ENCODE measurements around the gene TMEM184A.

Gene TMEM184A

DNA sequence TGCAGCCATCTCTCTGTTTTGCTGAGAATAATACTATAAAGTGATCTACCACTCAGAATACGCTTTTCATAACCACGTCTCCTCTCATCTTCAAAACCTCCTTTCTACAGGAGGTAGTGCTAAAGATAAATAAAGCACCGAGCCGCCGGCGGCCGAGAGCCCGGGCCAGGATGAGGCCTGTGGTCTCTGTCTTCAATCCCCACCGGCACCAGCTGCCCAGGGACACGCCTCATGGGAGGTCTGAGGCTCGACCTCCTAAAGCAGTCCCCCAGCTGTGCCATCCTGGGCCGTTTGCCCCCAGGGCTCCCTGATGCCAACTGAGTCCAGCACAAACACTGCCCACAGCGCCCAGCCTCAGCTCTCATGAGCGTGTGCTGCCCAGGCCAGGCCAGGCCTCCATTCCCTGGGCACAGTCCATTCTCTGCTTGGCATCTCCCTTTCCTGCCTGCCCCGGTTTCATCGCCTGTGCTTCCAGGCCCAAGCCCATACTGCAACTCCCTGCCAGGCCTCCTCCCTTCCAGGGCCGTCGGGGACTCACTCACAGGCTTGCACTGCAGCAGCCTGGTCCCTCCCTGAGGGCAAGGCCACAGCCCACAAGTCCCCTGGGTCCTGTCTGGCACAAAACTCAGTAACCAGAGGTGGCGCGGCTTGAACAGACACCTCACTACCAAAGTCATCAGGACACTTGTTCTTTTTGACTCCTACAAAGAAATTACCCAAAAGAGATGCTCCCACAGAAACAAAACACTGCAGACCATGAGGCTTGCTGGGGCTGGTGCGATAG is 54.3 kb downstream of the TMEM184A start:
- DNase-seq (ENCODE audit: low read depth, low spot score): no peak

DNA sequence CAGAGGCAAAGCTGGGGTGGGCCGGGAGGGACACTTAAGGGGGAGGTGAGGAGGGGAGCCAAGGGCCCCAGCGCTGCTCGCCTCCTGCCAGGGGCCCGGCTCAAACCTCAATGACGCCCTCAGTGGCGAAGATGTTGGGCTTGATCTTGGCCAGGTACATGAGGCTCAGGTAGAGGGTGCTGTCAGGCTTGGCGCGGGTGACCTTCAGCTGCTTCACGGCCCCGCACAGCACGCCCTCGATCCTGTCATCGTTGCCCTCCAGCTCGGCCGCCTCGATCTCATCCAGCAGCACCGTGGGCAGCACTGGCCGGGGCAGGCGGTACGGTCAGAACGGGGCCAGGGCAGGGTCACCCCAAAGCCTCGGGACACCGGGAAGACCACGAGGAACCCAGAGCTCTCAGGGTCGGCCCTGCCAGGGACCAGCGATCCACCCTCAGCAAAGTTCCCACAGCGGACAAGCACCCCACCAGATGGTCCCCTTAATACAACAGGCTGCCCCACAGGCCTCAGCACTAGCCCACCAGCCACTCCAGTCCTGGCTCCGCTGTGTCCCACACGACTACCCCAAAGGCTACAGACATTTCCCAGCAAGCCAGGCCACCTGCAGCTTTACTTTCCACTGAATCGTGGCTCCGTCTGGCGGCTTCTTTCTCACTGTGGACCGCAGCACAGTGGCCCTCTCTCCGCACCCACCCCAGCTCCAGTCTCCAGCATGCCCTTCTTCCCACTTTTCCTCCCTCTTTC is 55.8 kb downstream of the TMEM184A start:
- DNase-seq (ENCODE audit: low read depth, low spot score): no peak

DNA sequence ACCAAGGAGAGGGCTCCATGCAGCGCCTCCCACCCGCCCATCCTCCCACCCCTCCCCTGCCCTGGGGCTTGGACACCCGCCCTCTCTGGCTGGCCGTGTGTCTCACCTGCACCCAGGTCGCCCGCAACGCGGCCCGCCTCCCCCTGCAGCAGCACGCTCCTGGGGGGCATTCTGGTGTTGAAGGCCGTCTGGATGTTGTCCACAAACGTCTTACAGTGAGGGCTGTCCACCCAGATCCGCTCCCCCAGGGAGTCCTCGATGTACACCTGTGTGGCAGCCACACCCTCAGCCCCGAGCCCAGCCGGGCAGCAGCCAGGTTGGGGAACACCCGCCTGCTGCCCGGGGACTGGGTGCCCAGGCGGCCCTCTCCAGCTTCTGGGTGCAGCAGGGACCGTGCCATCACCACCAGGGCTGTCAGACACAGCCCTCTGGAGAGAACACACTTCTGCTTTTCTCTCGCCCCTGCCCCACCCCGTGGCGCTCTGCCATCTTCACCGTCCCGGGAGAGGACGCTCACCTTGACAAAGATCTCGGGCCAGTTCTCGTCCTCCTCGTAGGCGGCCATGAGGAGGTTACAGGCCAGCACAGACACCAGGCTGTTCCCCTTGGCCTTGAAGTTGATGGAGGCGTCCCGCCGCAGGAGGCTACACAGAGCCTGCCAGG is 56.5 kb downstream of the TMEM184A start:
- no peak for DNase-seq (ENCODE audit: low read depth, low spot score)

DNA sequence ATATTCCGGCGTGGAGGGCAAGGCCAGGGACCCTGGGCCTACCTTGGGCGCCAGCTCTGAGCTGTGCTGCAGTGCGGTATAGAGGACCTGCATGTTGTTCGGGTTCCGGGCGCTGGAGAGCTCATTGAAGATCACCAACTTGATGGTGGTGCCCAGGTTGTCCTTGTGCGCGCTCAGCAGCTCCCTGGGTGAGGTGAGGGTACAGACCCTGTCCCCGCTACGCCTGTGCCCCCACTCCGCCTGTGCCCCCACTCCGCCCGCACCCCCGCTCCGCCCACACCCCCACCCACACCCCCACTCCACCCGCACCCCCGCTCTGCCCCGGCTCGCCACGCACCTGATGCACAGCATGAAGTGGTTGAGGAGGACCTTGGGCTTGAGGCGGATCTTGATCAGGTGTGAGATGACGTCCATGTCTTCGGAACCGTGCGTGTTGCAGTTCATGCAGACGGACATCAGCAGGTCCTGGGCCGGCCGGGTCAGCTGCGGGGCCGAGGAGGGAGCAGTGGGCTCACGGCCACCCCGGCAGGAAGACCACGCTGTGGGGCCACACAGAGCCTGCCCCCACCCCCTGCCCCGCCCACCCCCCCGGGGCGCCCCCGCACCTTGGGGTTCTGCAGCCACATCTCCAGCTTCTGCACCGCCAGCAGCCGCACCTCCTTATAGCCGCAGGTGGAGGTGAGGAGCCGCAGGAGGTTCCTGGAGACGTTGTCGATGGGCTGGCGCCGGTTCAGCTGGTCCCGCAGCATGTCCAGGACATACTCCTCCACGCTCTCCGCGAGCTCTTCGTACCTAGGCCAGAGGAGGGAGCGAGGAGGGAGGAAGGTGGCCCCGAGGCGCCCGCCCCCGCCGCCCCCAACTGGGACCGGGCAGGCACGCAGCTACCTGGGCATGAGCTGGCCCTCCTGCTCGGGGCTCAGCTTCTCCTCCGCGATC is 57.4 kb downstream of the TMEM184A start:
- DNase-seq (ENCODE audit: low read depth, low spot score): no peak

DNA sequence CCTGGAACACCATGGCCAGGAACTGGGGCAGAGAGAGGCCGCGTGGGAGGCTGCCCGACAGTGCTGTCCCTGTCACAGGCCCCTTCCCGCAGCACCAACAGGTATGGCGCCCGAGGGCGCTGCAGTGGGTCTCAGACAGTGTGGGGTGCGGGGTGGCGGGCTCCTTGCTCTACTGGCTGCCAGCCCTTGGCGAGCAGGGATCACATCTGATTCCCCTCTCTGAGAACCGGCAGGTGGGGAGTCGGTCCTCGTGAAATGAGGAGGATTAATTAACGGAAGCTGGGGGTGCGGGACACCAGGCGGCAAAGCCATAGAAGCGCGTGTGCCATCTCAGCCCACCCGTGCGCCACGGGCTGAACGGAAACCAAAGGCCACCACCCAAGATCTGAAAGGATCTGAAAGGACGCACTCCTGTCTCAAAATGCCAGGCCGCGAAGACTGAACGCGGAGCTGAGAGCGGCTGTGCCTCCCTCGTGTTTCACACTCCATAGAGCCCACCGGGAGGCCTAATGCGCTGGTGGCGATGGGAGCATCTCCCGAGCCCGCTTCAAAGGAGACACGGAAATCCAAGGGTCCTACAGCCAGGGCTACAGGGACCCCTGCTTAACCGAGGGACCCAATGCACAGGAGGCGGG is 58.6 kb downstream of the TMEM184A start:
- no peak for DNase-seq (ENCODE audit: low read depth, low spot score)

DNA sequence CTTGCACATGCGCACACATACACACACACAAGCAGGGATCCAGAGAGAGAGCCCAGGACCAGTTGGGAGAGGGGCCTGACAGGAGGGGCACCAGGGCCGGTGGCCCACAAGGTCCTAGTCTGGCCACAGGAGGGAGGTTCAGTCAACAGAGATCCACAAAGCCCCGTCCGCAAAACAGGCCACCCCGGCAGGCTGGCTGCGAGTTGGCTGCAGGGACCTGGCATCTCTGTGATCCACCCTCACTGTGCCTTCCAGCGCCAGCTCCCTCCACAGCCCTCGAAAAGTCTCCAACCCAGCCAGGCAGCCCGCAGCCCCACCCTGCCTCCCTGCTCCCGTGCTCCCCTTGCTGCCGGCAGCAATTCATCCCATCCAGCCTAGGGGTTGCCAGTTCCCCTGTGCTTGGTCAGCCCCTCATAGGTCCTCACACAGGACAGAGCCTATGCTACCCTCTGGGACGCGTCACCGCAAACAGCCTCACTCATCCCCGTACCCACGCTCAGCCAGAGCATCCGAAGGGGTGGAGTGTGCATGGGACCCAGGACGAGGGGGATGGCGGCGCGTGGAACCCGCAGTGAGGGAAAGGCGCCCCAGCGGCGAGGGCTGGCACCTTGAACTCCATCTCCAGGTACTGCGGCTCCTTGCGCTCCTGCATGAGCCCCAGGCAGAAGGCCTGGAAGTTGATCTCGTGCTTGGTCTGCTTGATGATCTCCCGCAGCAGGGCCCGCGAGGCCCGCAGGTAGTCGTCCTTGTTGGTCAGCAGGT is 59.3 kb downstream of the TMEM184A start:
- DNase-seq (ENCODE audit: low read depth, low spot score): no peak

DNA sequence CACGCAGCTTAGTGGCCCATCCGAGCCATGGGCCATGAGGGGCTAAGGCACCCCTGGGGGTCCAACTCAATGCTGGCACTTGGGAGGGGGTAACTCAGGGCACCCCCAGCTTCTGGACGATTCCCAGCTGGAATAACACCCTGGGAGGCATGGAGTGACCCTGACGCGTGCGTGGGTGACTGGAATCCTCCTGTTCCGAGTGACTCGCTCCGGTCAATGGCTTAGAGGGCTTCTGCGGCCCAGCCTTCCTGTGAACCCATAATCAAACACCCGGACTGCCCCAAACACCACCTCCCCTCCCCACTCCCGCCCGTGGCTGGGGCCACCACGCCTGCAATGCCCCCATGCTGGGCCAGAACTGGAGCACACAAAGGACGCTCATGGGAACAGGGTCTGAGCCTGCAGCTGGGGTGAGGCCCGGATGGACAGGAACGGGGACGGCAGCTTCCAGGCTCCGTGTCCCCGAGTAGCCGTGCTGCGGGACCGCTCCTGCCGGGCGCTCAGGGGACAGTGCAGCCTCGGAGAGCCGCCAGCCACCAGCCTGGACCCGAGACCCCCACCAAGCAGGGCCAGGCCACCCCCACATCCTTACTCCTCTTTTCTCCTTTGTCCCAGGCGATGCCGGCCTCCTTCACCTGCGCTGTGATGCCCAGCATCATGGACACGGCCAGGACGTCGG is 60.3 kb downstream of the TMEM184A start:
- DNase-seq (ENCODE audit: low read depth, low spot score): no peak

DNA sequence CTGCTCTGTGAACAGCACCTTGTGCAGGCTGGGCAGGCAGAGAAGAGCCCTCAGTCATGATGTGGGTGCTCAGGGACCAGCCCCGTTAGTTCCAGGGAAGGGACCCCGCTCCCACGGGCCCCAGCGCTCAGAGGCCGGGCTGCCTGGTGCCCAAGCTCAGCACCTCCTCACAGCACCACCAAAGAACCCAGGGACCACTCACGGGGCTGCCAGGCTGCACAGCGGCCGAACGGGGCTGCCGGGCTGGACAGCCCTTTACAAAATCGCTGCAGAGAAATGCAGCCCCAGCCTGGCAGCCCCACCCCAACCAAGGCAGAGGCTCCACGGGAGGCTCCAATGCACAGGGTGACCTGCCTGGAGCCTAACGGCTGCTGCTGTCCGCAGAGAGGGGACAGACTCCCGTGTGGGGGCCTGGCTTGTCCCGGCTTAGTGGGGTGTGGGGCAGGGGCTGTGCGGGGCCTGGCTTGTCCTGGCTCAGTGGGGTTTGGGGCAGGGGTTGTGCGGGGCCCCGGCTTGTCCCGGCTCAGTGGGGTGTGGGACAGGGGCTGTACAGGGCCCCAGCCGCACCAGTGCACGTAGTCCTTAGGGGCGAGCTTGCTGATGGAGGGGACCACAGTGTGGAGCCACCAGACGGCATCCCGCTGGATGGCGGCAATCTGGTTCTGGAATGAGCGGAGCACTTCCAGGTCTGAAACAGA is 61.0 kb downstream of the TMEM184A start:
- no peak for DNase-seq (ENCODE audit: low read depth, low spot score)

DNA sequence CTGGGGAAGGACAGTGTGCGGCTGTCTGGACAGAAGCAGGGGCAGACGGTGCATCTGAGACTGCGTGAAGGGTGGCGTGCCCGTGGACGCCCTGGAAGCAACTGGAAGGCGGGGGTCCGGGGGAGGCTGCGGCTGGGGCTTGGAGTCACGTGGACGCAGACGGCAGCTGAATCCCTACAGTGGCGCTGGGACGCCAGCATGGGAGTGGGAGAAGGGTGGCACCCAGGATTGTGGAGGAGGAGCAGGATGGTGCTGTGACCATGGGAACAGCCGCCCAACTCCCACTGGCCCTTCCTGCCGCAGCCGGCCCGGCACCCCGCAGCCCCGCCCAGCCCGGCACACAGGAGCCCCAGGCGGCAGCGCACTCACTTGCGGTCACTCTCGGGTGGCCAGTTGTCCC is 61.6 kb downstream of the TMEM184A start:
- no peak for DNase-seq (ENCODE audit: low read depth, low spot score)

DNA sequence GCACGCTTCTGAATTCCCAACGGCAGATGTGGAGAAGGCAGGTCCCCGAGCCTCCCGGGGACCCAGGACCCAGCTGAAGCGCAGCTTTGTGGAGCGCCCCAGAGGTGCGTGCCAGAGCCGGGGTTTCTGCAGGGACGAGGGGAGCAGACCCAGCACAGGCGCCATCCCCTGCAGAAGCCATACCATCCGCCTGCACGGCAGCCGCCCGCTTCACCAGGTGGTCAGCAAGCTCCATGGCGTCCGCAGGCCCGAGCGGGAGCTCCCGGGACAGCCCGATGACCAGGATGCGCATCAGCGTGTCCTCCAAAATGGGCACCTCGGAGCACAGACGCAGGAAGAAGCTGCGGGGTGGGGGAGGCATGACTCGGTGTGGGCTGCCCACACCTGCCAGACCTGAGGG is 62.4 kb downstream of the TMEM184A start:
- DNase-seq (ENCODE audit: low read depth, low spot score): no peak

DNA sequence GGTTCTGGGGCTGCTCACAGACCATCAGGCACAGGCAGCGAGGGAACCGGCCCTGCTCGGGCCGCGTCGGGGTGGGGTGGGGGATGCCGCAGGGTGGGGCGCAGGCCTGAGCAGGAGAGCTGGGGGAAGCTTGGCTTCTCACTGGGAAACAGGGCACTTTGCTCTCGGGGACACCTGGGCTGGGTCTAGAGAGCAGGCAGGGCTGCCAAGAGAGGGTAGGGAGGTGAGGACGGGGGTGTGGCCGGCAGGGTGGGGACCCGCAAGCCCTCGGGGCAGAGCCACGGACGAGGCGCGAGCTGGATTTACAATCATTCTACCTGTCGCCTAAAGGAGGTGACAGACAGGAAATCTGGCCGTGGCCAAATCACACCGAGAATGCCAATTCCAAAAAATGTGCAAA is 62.9 kb downstream of the TMEM184A start:
- DNase-seq (ENCODE audit: low read depth, low spot score): no peak

DNA sequence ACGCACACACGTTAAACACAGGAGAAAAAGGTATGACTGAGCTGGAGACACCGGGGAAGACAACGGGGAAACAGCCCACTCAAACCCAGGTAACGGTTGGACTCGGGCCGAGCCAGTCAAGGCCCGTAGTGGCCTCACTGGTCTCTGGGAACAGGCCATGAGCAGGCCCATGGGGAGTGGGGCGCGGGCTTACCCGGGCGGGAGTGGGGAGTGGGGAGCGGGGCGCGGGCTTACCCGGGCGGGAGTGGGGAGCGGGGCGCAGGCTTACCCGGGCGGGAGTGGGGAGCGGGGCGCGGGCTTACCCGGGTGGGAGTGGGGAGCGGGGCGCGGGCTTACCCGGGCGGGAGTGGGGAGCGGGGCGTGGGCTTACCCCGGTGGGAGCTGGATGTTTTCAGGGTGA is 63.4 kb downstream of the TMEM184A start:
- DNase-seq (ENCODE audit: low read depth, low spot score): no peak
